ENCODE results near the gene SPTLC3. TPM values are rescaled to one million over a fixed set of nuclear protein-coding genes. Genes with fewer than 3 reads are reported as not detected.

The SPTLC3 gene
- total and polyA plus RNA-seq, 2 of the 13 experiments (the other 11 are each of a cell fraction or from before 2014, with no cell fraction given) = 20.5 to 95.6 TPM

DNA sequence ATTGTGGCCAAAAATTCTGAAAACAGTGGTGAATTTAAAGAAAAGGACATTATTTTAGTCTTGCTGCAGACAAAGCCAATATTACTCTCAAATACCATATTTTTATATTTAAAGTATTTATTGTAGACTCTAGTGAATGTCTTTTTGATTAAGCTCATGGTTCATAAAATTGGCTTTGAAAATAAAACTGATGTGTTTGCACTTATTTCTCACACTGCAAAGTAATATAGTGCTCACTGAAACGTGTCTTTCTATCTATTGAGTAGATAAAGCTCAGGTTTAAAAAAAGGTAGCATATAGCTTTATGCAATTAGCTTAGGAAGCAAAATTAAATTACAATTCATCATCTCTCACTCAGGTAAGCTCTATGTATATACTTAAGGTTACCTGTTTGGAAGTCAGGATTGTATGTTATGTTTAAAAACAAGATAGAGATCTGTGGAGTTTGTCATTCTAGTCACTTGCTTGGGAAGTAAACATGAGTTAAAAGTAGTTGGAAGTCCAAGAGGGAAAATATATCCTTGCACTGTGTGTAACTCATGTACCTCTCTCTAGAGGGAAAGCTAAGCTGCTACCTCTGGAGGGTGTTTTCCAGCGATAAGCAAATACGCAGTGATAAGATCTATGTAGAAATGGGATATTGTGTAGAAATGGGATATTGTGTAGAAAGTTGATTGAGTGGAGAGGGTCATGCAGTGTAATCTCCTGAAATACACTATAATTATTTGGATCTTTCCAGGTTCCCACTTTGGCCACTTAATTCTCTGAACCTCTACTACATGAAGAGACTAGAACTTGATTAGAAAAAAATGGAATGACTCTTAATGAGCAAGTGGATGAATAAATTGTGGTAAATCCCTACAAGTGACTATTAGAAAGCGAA lies 29.9 kb upstream of the SPTLC3 start (continued):
- TF ChIP-seq STAT6 (CRISPR knock-in tag; IDR thresholded peaks at IDR 0.05; ENCODE audit: borderline replicate concordance) (0 out of 2 replicates have a peak, but pooled peaks have one; percentile 32), ZNF33B (CRISPR knock-in tag; IDR thresholded peaks at IDR 0.05) (no peak), ZBTB38 (CRISPR knock-in tag; IDR thresholded peaks at IDR 0.05) (no peak), FOXK2 (IDR thresholded peaks at IDR 0.05) (0 out of 2 replicates have a peak, but pooled peaks have one; percentile 12), DNMT1 (CRISPR knock-in tag; IDR thresholded peaks at IDR 0.05) (no peak), DPF2 (CRISPR knock-in tag; IDR thresholded peaks at IDR 0.05; ENCODE audit: borderline replicate concordance, low read depth) (peak; percentile 96), YEATS4 (CRISPR knock-in tag; IDR thresholded peaks at IDR 0.05; ENCODE audit: borderline replicate concordance) (no peak; the same call in 1 of the 2 replicates), ZNF383 (CRISPR knock-in tag; IDR thresholded peaks at IDR 0.05; ENCODE audit: borderline replicate concordance) (0 out of 2 replicates have a peak, but pooled peaks have one; percentile 72), ZNF256 (CRISPR knock-in tag; conservative IDR thresholded peaks at IDR 0.05) (0 out of 2 replicates have a peak, but pooled peaks have one; percentile 35), ZFP62 (CRISPR knock-in tag; IDR thresholded peaks at IDR 0.05) (no peak), PITX1 (CRISPR knock-in tag; IDR thresholded peaks at IDR 0.05) (peak; percentile 93), FOSL2 (CRISPR knock-in tag; IDR thresholded peaks at IDR 0.05) (peak; percentile 47; the same call in 1 of the 2 replicates), ZNF362 (CRISPR knock-in tag; IDR thresholded peaks at IDR 0.05; ENCODE audit: borderline replicate concordance) (peak; percentile 73; the same call in 1 of the 2 replicates), IRF2 (CRISPR knock-in tag; IDR thresholded peaks at IDR 0.05) (peak; percentile 92), NKX3-1 (CRISPR knock-in tag; IDR thresholded peaks at IDR 0.05) (peak; percentile 96), ZNF816 (CRISPR knock-in tag; IDR thresholded peaks at IDR 0.05; ENCODE audit: borderline replicate concordance) (peak; percentile 93; the same call in 1 of the 2 replicates), NFRKB (IDR thresholded peaks at IDR 0.05) (no peak), E2F2 (CRISPR knock-in tag; IDR thresholded peaks at IDR 0.05; ENCODE audit: borderline replicate concordance) (no peak), SAP130 (CRISPR knock-in tag; IDR thresholded peaks at IDR 0.05; ENCODE audit: low read depth) (peak; percentile 67), BRCA1 (CRISPR knock-in tag; IDR thresholded peaks at IDR 0.05) (peak; percentile 72; the same call in 1 of the 2 replicates)
- TF ChIP-seq, protein P1, sequence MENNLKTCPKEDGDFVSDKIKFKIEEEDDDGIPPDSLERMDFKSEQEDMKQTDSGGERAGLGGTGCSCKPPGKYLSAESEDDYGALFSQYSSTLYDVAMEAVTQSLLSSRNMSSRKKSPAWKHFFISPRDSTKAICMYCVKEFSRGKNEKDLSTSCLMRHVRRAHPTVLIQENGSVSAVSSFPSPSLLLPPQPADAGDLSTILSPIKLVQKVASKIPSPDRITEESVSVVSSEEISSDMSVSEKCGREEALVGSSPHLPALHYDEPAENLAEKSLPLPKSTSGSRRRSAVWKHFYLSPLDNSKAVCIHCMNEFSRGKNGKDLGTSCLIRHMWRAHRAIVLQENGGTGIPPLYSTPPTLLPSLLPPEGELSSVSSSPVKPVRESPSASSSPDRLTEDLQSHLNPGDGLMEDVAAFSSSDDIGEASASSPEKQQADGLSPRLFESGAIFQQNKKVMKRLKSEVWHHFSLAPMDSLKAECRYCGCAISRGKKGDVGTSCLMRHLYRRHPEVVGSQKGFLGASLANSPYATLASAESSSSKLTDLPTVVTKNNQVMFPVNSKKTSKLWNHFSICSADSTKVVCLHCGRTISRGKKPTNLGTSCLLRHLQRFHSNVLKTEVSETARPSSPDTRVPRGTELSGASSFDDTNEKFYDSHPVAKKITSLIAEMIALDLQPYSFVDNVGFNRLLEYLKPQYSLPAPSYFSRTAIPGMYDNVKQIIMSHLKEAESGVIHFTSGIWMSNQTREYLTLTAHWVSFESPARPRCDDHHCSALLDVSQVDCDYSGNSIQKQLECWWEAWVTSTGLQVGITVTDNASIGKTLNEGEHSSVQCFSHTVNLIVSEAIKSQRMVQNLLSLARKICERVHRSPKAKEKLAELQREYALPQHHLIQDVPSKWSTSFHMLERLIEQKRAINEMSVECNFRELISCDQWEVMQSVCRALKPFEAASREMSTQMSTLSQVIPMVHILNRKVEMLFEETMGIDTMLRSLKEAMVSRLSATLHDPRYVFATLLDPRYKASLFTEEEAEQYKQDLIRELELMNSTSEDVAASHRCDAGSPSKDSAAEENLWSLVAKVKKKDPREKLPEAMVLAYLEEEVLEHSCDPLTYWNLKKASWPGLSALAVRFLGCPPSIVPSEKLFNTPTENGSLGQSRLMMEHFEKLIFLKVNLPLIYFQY (CRISPR knock-in tag; IDR thresholded peaks at IDR 0.05; ENCODE audit: borderline replicate concordance) = peak; percentile 36; the same call in 1 of the 2 replicates
